Hepatocyte (in vitro differentiated cells): ENCODE data around the gene TRPC4AP. TPM values are rescaled to one million over a fixed set of nuclear protein-coding genes. Genes with fewer than 3 reads are reported as not detected.

Experiments used
- DNase-seq: peaks from one replicate; pipeline ENCODE4 v3.0.0-alpha.2; 2016; ENCODE audit warnings: low spot score
- H2AFZ ChIP-seq: fragments of 200-600 bp; sonication (generic); 2 replicates; pipeline ENCODE4 v1.6.0; 2016; ENCODE audit warnings: antibody characterized with exemption, mild to moderate bottlenecking
- H3K27ac ChIP-seq: fragments of 200-600 bp; sonication (generic); 2 replicates; pipeline ENCODE4 v1.5.1; 2016; ENCODE audit warnings: mild to moderate bottlenecking
- H3K27me3 ChIP-seq: fragments of 200-600 bp; sonication (generic); 2 replicates; pipeline ENCODE4 v1.6.1; 2016
- H3K36me3 ChIP-seq: fragments of 200-600 bp; sonication (generic); replicated peaks from 2 replicates; pipeline ENCODE4 v1.5.1; 2016; ENCODE audit warnings: low read depth; ENCODE audit not compliant: insufficient read depth
- H3K4me1 ChIP-seq: fragments of 200-600 bp; sonication (generic); 2 replicates; pipeline ENCODE4 v1.5.1; 2016; ENCODE audit warnings: mild to moderate bottlenecking, moderate library complexity; ENCODE audit not compliant: insufficient read depth
- H3K4me2 ChIP-seq: fragments of 200-600 bp; sonication (generic); 2 replicates; pipeline ENCODE4 v1.6.0; 2016
- H3K4me3 ChIP-seq: fragments of 200-600 bp; sonication (generic); 2 replicates; pipeline ENCODE4 v1.5.1; 2016; ENCODE audit warnings: mild to moderate bottlenecking
- H3K79me2 ChIP-seq: fragments of 200-600 bp; sonication (generic); 2 replicates; pipeline ENCODE4 v1.6.0; 2017; ENCODE audit warnings: mild to moderate bottlenecking
- H3K9me2 ChIP-seq: fragments of 200-600 bp; sonication (generic); replicated peaks from 2 replicates; pipeline ENCODE4 v1.6.0; 2017; ENCODE audit warnings: mild to moderate bottlenecking; ENCODE audit not compliant: insufficient read depth
- H3K9me3 ChIP-seq: fragments of 200-600 bp; sonication (generic); 2 replicates; pipeline ENCODE4 v1.5.1; 2016; ENCODE audit warnings: low read depth, mild to moderate bottlenecking
- H4K20me1 ChIP-seq: fragments of 200-600 bp; sonication (generic); 2 replicates; pipeline ENCODE4 v1.6.0; 2016; ENCODE audit warnings: mild to moderate bottlenecking; ENCODE audit not compliant: insufficient read depth, poor library complexity, severe bottlenecking
- EZH2 ChIP-seq: fragments of 200-600 bp; sonication (generic); IDR thresholded peaks from 2 replicates; pipeline ENCODE4 v1.6.1; 2016; ENCODE audit warnings: antibody characterized with exemption, mild to moderate bottlenecking, borderline replicate concordance
- EZH2phosphoT487 ChIP-seq: fragments of 200-600 bp; sonication (generic); IDR thresholded peaks from one replicate; pipeline ENCODE4 v1.6.1; 2018; ENCODE audit warnings: antibody characterized with exemption, mild to moderate bottlenecking, low read depth, moderate library complexity; ENCODE audit not compliant: unreplicated experiment, severe bottlenecking
- WGBS: methylation state at CpG from one replicate; pipeline ENCODE4 v1.1.6; 2016; ENCODE audit warnings: low lambda C conversion rate; ENCODE audit errors: missing lambda C conversion rate; 5-methylcytosine and 5-hydroxymethylcytosine counted together
- polyA plus RNA-seq: library from polyadenylated mRNA; unstranded; fragments of >200 nt; fragmentation: Nextera tagmentation; extraction: Ambion mirVana; gene quantifications from 2 replicates; pipeline ENCODE4 v1.2.1, GENCODE V29; 2016
- total RNA-seq: library from RNA; depleted of rRNA; stranded (reverse); fragments of >200 nt; gene quantifications from 2 replicates; pipeline ENCODE4 v1.2.3, GENCODE V29; 2014
- TF ChIP-seq, protein P1 (sequence below): fragments of 200-600 bp; sonication (generic); IDR thresholded peaks from 2 replicates; pipeline ENCODE4 v1.5.1; 2016; ENCODE audit warnings: antibody characterized with exemption, mild to moderate bottlenecking; ENCODE audit not compliant: poor library complexity

Gene TRPC4AP
- total and polyA plus RNA-seq, 2 experiments from 2014 or later, result 88.6 to 94.9 TPM

DNA sequence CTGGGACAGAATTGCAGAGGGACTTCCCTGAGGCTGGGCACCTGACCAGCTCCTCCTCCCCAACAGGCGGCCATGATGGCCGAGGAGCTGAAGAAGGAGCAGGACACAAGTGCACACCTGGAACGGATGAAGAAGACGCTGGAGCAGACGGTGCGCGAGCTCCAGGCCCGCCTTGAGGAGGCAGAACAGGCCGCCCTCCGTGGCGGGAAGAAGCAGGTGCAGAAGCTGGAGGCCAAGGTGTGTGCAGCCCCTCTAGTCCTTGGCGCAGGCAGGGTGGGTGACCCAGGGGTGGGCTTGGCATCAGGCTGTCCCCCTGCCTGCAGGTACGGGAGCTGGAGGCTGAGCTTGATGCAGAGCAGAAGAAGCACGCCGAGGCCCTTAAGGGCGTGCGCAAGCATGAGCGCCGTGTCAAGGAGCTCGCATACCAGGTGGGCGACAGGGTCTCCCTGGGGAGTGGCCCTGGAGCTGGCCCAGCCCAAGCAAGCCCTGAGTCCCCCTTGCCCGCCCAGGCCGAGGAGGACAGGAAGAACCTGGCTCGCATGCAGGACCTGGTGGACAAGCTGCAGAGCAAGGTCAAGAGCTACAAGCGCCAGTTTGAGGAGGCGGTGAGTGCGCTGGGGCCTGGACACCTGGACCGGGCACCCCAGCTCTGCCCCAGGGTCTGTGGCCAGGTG, 91.5 kb downstream of the TRPC4AP start:
- H2AFZ ChIP-seq, result no peak overlapping the region
- 98% methylated on average over 25 of the region's 28 CpGs for WGBS
- no peaks in the 10 kb centered on the region for H3K27me3 ChIP-seq
- TF ChIP-seq EZH2phosphoT487, result no peak
- TF ChIP-seq EZH2, result no peak
- TF ChIP-seq, protein P1, sequence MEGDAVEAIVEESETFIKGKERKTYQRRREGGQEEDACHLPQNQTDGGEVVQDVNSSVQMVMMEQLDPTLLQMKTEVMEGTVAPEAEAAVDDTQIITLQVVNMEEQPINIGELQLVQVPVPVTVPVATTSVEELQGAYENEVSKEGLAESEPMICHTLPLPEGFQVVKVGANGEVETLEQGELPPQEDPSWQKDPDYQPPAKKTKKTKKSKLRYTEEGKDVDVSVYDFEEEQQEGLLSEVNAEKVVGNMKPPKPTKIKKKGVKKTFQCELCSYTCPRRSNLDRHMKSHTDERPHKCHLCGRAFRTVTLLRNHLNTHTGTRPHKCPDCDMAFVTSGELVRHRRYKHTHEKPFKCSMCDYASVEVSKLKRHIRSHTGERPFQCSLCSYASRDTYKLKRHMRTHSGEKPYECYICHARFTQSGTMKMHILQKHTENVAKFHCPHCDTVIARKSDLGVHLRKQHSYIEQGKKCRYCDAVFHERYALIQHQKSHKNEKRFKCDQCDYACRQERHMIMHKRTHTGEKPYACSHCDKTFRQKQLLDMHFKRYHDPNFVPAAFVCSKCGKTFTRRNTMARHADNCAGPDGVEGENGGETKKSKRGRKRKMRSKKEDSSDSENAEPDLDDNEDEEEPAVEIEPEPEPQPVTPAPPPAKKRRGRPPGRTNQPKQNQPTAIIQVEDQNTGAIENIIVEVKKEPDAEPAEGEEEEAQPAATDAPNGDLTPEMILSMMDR, result no peak
- no peaks in the 10 kb centered on the region for H3K36me3 ChIP-seq
- H3K9me3 ChIP-seq, result no peaks in the 10 kb centered on the region
- H3K27ac ChIP-seq, result no peak overlapping the region
- H3K79me2 ChIP-seq, result no peaks in the 10 kb centered on the region
- no peak for DNase-seq
- H3K9me2 ChIP-seq, result no peaks in the 10 kb centered on the region
- no peaks in the 10 kb centered on the region for H3K4me1 ChIP-seq
- H3K4me3 ChIP-seq, result no peak overlapping the region
- H4K20me1 ChIP-seq, result no peaks in the 10 kb centered on the region
- H3K4me2 ChIP-seq, result no peak overlapping the region

DNA sequence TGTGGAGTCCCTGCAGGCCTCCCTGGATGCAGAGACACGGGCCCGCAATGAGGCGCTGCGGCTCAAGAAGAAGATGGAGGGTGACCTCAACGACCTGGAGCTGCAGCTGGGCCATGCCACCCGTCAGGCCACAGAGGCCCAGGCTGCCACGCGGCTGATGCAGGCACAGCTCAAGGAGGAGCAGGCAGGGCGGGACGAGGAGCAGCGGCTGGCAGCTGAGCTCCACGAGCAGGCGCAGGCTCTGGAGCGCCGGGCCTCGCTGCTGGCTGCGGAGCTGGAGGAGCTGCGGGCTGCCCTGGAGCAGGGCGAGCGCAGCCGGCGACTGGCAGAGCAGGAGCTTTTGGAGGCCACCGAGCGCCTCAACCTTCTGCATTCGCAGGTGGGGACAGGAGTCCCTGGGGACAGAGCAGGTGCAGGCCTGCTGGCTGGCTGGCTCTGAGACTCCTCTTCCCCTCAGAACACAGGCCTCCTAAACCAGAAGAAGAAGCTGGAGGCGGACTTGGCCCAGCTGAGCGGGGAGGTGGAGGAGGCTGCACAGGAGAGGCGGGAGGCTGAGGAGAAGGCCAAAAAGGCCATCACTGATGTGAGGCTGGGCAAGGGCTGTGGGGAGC, 92.2 kb downstream of the TRPC4AP start:
- Histone ChIP-seq H3K4me3 (no peak overlapping the region), H3K4me2 (no peak overlapping the region), H3K4me1 (no peaks in the 10 kb centered on the region), H3K79me2 (no peaks in the 10 kb centered on the region), H3K36me3 (no peaks in the 10 kb centered on the region), H3K9me2 (no peaks in the 10 kb centered on the region), H3K27ac (no peak overlapping the region), H4K20me1 (no peaks in the 10 kb centered on the region), H3K9me3 (no peaks in the 10 kb centered on the region), H2AFZ (no peak overlapping the region), H3K27me3 (no peaks in the 10 kb centered on the region)
- TF ChIP-seq, protein P1, result no peak
- TF ChIP-seq EZH2phosphoT487, result no peak
- WGBS, result 97% methylated on average over 28 of the region's 28 CpGs
- no peak for DNase-seq

DNA sequence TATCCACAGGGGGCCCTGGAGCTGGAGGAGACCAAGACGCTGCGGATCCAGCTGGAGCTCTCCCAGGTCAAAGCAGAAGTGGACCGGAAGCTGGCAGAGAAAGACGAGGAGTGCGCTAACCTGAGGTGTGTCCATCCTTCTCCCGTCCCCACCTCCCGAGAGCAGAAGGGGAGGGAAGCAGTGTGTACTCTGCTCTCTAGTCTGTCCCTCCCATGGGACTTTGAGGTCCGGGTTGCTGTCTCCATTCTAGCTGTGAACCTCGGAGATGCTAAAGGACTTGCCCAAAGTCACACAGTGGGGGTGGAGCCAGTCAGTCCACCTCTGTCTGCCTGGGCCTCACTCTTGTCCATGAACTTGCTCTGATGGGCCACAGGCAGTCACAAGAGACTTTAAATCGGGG, 92.8 kb downstream of the TRPC4AP start:
- Histone ChIP-seq H3K4me1 (no peaks in the 10 kb centered on the region), H3K4me3 (no peak overlapping the region), H3K27me3 (no peaks in the 10 kb centered on the region), H3K36me3 (no peaks in the 10 kb centered on the region), H2AFZ (no peak overlapping the region), H3K79me2 (no peaks in the 10 kb centered on the region), H3K27ac (no peak overlapping the region), H4K20me1 (no peaks in the 10 kb centered on the region), H3K9me2 (no peaks in the 10 kb centered on the region), H3K4me2 (no peak overlapping the region), H3K9me3 (no peaks in the 10 kb centered on the region)
- no peak for DNase-seq
- WGBS, result 90% methylated on average over 10 of the region's 10 CpGs
- TF ChIP-seq EZH2 (no peak), EZH2phosphoT487 (no peak)
- TF ChIP-seq, protein P1, result no peak
